ENCODE data around the gene SRD5A3. TPM values are rescaled to one million over a fixed set of nuclear protein-coding genes. Genes with fewer than 3 reads are reported as not detected.

Gene SRD5A3
- total RNA-seq, 1 donor from 2014 or later = 31.4 TPM

- peaks cover 51% of the 10 kb centered on the region for H3K4me1 Mint-ChIP-seq (ENCODE audit: low read depth)
- peak overlapping the region; percentile 98 for H3K4me3 Mint-ChIP-seq (ENCODE audit: unreplicated experiment)
- H3K27ac Mint-ChIP-seq (ENCODE audit: unreplicated experiment) = peak overlapping the region; percentile 97
- peaks cover 12% of the 10 kb centered on the region for H3K36me3 Mint-ChIP-seq (ENCODE audit: low read depth)
- H3K27me3 Mint-ChIP-seq (ENCODE audit: low read depth) = no peaks in the 10 kb centered on the region
- TF ChIP-seq CTCF (IDR thresholded peaks at IDR 0.05) = no peak
- no peaks in the 10 kb centered on the region for H3K9me3 Mint-ChIP-seq (ENCODE audit: low read depth)
- no peak for DNase-seq (ENCODE audit: low spot score)
These were observed 51.7 kb downstream of the SRD5A3 start for GRCh38 chr4:55397520-55398321.

- Mint-ChIP-seq H3K36me3 (ENCODE audit: low read depth) (peaks cover 15% of the 10 kb centered on the region), H3K9me3 (ENCODE audit: low read depth) (no peaks in the 10 kb centered on the region), H3K4me3 (ENCODE audit: unreplicated experiment) (peak overlapping the region; percentile 98), H3K27ac (ENCODE audit: unreplicated experiment) (peak overlapping the region; percentile 97), H3K27me3 (ENCODE audit: low read depth) (no peaks in the 10 kb centered on the region), H3K4me1 (ENCODE audit: low read depth) (peaks cover 54% of the 10 kb centered on the region)
- no peak for TF ChIP-seq CTCF (IDR thresholded peaks at IDR 0.05)
- no peak for DNase-seq (ENCODE audit: low spot score)
These were observed 52.4 kb downstream of the SRD5A3 start for GRCh38 chr4:55398461-55398860.

- no peaks in the 10 kb centered on the region for H3K9me3 Mint-ChIP-seq (ENCODE audit: low read depth)
- peak overlapping the region; percentile 97 for H3K27ac Mint-ChIP-seq (ENCODE audit: unreplicated experiment)
- H3K36me3 Mint-ChIP-seq (ENCODE audit: low read depth) = peaks cover 20% of the 10 kb centered on the region
- no peak for DNase-seq (ENCODE audit: low spot score)
- no peak for TF ChIP-seq CTCF (IDR thresholded peaks at IDR 0.05)
- no peaks in the 10 kb centered on the region for H3K27me3 Mint-ChIP-seq (ENCODE audit: low read depth)
- peaks cover 56% of the 10 kb centered on the region for H3K4me1 Mint-ChIP-seq (ENCODE audit: low read depth)
- H3K4me3 Mint-ChIP-seq (ENCODE audit: unreplicated experiment) = peak overlapping the region; percentile 98
These were observed 52.9 kb downstream of the SRD5A3 start for GRCh38 chr4:55398966-55399365.

GRCh38 chr4:55399581-55399980 lies 53.5 kb downstream of the SRD5A3 start:
- TF ChIP-seq CTCF (IDR thresholded peaks at IDR 0.05) = no peak
- DNase-seq (ENCODE audit: low spot score) = no peak
- peak overlapping the region; percentile 97 for H3K27ac Mint-ChIP-seq (ENCODE audit: unreplicated experiment)
- H3K27me3 Mint-ChIP-seq (ENCODE audit: low read depth) = no peaks in the 10 kb centered on the region
- H3K4me1 Mint-ChIP-seq (ENCODE audit: low read depth) = peaks cover 53% of the 10 kb centered on the region
- H3K9me3 Mint-ChIP-seq (ENCODE audit: low read depth) = no peaks in the 10 kb centered on the region
- H3K4me3 Mint-ChIP-seq (ENCODE audit: unreplicated experiment) = peak overlapping the region; percentile 98
- H3K36me3 Mint-ChIP-seq (ENCODE audit: low read depth) = peaks cover 21% of the 10 kb centered on the region

GRCh38 chr4:55405073-55405472 lies 59.0 kb downstream of the SRD5A3 start:
- Mint-ChIP-seq H3K4me3 (ENCODE audit: unreplicated experiment) (no peak overlapping the region), H3K9me3 (ENCODE audit: low read depth) (no peaks in the 10 kb centered on the region), H3K36me3 (ENCODE audit: low read depth) (peaks cover 29% of the 10 kb centered on the region)

More at GRCh38 chr4:55405073-55405472, 59.0 kb downstream of the SRD5A3 start:
- no peak for TF ChIP-seq CTCF (IDR thresholded peaks at IDR 0.05)
- peak overlapping the region; percentile 77 for H3K27ac Mint-ChIP-seq (ENCODE audit: unreplicated experiment)
- no peaks in the 10 kb centered on the region for H3K27me3 Mint-ChIP-seq (ENCODE audit: low read depth)
- peaks cover 66% of the 10 kb centered on the region for H3K4me1 Mint-ChIP-seq (ENCODE audit: low read depth)
- no peak for DNase-seq (ENCODE audit: low spot score)
